Peyer's patch (tissue), 4 donors: ENCODE results near the gene SSH2.

Experiments
- POLR2A ChIP-seq, 2 donors: fragments of 450-650 bp; IDR thresholded peaks; one replicate each; pipeline ENCODE4 v1.5.1; 2017; ENCODE audit warnings: antibody characterized with exemption in 2 of 2, mild to moderate bottlenecking in 2 of 2, moderate library complexity in 2 of 2
- TF ChIP-seq, protein P1 (sequence below), 6 experiments: fragments of 450-650 bp in 4 of 6; fragments of 200-600 bp in 2 of 6; sonication (generic) in 1 of 6; IDR thresholded peaks; one replicate each; pipeline ENCODE4 v1.5.1; 2017 to 2019; ENCODE audit warnings: antibody characterized with exemption in 6 of 6, mild to moderate bottlenecking in 3 of 6, moderate library complexity in 1 of 6

DNA sequence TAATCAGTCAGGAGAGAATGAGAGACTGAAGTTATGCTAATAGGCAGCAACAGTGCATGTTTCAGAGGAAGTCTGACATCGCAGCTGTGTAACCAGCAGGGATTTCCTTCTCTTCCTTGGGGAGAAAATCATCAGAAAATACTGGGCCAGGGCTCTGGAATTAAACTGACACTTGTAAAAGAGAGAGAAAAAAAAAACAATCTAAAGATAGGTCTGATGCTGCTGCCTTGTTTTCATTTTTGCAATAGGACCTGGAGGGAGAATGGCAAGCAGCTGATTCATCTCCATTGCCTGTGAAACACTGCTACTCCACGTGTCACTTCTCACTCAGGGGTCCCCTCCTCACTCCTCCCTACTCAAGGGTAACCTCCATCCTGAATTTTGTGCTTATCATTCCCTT is 289.6 kb downstream of the SSH2 start:
- TF ChIP-seq, protein P1, sequence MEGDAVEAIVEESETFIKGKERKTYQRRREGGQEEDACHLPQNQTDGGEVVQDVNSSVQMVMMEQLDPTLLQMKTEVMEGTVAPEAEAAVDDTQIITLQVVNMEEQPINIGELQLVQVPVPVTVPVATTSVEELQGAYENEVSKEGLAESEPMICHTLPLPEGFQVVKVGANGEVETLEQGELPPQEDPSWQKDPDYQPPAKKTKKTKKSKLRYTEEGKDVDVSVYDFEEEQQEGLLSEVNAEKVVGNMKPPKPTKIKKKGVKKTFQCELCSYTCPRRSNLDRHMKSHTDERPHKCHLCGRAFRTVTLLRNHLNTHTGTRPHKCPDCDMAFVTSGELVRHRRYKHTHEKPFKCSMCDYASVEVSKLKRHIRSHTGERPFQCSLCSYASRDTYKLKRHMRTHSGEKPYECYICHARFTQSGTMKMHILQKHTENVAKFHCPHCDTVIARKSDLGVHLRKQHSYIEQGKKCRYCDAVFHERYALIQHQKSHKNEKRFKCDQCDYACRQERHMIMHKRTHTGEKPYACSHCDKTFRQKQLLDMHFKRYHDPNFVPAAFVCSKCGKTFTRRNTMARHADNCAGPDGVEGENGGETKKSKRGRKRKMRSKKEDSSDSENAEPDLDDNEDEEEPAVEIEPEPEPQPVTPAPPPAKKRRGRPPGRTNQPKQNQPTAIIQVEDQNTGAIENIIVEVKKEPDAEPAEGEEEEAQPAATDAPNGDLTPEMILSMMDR (IDR thresholded peaks at IDR 0.05), result no peak
- TF ChIP-seq POLR2A (IDR thresholded peaks at IDR 0.05), result no peak
